ENCODE data around the gene LHX4.

The LHX4 gene

GRCh38 chr1:180312926-180313325 lies 82.9 kb downstream of the LHX4 start:
- no peak overlapping the region for H3K4me3 ChIP-seq (ENCODE audit: low read depth, low read length)
- TF ChIP-seq, protein P1, sequence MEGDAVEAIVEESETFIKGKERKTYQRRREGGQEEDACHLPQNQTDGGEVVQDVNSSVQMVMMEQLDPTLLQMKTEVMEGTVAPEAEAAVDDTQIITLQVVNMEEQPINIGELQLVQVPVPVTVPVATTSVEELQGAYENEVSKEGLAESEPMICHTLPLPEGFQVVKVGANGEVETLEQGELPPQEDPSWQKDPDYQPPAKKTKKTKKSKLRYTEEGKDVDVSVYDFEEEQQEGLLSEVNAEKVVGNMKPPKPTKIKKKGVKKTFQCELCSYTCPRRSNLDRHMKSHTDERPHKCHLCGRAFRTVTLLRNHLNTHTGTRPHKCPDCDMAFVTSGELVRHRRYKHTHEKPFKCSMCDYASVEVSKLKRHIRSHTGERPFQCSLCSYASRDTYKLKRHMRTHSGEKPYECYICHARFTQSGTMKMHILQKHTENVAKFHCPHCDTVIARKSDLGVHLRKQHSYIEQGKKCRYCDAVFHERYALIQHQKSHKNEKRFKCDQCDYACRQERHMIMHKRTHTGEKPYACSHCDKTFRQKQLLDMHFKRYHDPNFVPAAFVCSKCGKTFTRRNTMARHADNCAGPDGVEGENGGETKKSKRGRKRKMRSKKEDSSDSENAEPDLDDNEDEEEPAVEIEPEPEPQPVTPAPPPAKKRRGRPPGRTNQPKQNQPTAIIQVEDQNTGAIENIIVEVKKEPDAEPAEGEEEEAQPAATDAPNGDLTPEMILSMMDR (IDR thresholded peaks at IDR 0.05; ENCODE audit: low read depth, low read length): no peak

DNA sequence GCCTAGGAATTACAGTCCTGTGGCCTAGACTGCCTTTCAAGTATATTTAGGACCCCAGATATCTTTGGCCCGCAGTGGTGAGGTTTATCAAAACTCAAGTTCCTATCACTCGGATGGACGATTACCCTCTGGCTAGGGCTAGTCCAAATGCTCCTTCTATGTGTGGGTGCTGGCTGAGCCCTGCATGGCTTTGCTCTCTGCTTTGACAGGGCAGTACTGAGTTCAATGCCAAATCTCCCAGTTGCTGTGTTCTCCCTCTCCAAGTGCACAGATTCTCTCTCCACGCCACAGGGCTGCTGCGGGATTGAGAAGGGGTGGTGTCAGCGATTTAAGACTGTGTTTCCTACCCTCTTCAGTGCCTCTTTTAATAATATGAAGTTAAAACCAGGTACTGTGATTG lies 97.0 kb downstream of the LHX4 start:
- TF ChIP-seq, protein P1 (IDR thresholded peaks at IDR 0.05; ENCODE audit: low read depth, low read length): no peak

More for the DNA sequence above, 97.0 kb downstream of the LHX4 start:
- no peak overlapping the region for H3K4me3 ChIP-seq (ENCODE audit: low read depth, low read length)
